ENCODE results near the gene MS4A15.

MS4A15 gene

GRCh38 chr11:60801194-60801593, 44.5 kb downstream of the MS4A15 start:
- ATAC-seq = no peak
- no peak for TF ChIP-seq PATZ1 (CRISPR knock-in tag; IDR thresholded peaks at IDR 0.05; ENCODE audit: borderline replicate concordance)
- no peak for TF ChIP-seq TSHZ2 (CRISPR knock-in tag; IDR thresholded peaks at IDR 0.05)
- TF ChIP-seq POU6F1 (CRISPR knock-in tag; IDR thresholded peaks at IDR 0.05; ENCODE audit: borderline replicate concordance, low read depth) = no peak
- no peak for TF ChIP-seq BACH2 (CRISPR knock-in tag; IDR thresholded peaks at IDR 0.05; ENCODE audit: borderline replicate concordance)
- no peak for TF ChIP-seq RARB (CRISPR knock-in tag; IDR thresholded peaks at IDR 0.05)
- TF ChIP-seq ISL1 (CRISPR knock-in tag; IDR thresholded peaks at IDR 0.05) = no peak
- TF ChIP-seq ARNTL (CRISPR knock-in tag; IDR thresholded peaks at IDR 0.05; ENCODE audit: borderline replicate concordance, low read depth) = no peak
- TF ChIP-seq ZNF8 (CRISPR knock-in tag; IDR thresholded peaks at IDR 0.05) = no peak
- no peak for TF ChIP-seq ESRRG (CRISPR knock-in tag; IDR thresholded peaks at IDR 0.05)
- no peak for TF ChIP-seq CREB5 (CRISPR knock-in tag; IDR thresholded peaks at IDR 0.05; ENCODE audit: low read depth)
- no peak for TF ChIP-seq GLIS3 (CRISPR knock-in tag; IDR thresholded peaks at IDR 0.05)
- no peak for TF ChIP-seq ZNF565 (CRISPR knock-in tag; conservative IDR thresholded peaks at IDR 0.05; ENCODE audit: low read depth)
- TF ChIP-seq CSDC2 (CRISPR knock-in tag; IDR thresholded peaks at IDR 0.05) = no peak
- TF ChIP-seq OSR1 (CRISPR knock-in tag; IDR thresholded peaks at IDR 0.05) = no peak
- TF ChIP-seq ZC3H10 (CRISPR knock-in tag; IDR thresholded peaks at IDR 0.05) = no peak

- TF ChIP-seq BACH2 (CRISPR knock-in tag; IDR thresholded peaks at IDR 0.05; ENCODE audit: borderline replicate concordance) = no peak
- no peak for TF ChIP-seq ISL1 (CRISPR knock-in tag; IDR thresholded peaks at IDR 0.05)
- no peak for TF ChIP-seq ESRRG (CRISPR knock-in tag; IDR thresholded peaks at IDR 0.05)
- TF ChIP-seq OSR1 (CRISPR knock-in tag; IDR thresholded peaks at IDR 0.05) = no peak
- no peak for TF ChIP-seq ZFP3 (CRISPR knock-in tag; IDR thresholded peaks at IDR 0.05)
- no peak for TF ChIP-seq SNAI2 (CRISPR knock-in tag; IDR thresholded peaks at IDR 0.05)
- no peak for TF ChIP-seq ZNF8 (CRISPR knock-in tag; IDR thresholded peaks at IDR 0.05)
- no peak for TF ChIP-seq CSDC2 (CRISPR knock-in tag; IDR thresholded peaks at IDR 0.05)
- no peak for TF ChIP-seq GLIS3 (CRISPR knock-in tag; IDR thresholded peaks at IDR 0.05)
- TF ChIP-seq TSHZ2 (CRISPR knock-in tag; IDR thresholded peaks at IDR 0.05) = no peak
- TF ChIP-seq ZNF70 (CRISPR knock-in tag; IDR thresholded peaks at IDR 0.05) = no peak
- no peak for TF ChIP-seq CREB5 (CRISPR knock-in tag; IDR thresholded peaks at IDR 0.05; ENCODE audit: low read depth)
- TF ChIP-seq POU6F1 (CRISPR knock-in tag; IDR thresholded peaks at IDR 0.05; ENCODE audit: borderline replicate concordance, low read depth) = no peak
- TF ChIP-seq PATZ1 (CRISPR knock-in tag; IDR thresholded peaks at IDR 0.05; ENCODE audit: borderline replicate concordance) = no peak
- TF ChIP-seq RARB (CRISPR knock-in tag; IDR thresholded peaks at IDR 0.05) = no peak
- TF ChIP-seq ZNF565 (CRISPR knock-in tag; conservative IDR thresholded peaks at IDR 0.05; ENCODE audit: low read depth) = no peak
- no peak for TF ChIP-seq ARNTL (CRISPR knock-in tag; IDR thresholded peaks at IDR 0.05; ENCODE audit: borderline replicate concordance, low read depth)
- TF ChIP-seq TOX (CRISPR knock-in tag; IDR thresholded peaks at IDR 0.05; ENCODE audit: borderline replicate concordance) = no peak
- no peak for TF ChIP-seq ZC3H10 (CRISPR knock-in tag; IDR thresholded peaks at IDR 0.05)
- TF ChIP-seq PPARA (CRISPR knock-in tag; IDR thresholded peaks at IDR 0.05; ENCODE audit: borderline replicate concordance) = no peak
- ATAC-seq = no peak
These were observed 46.7 kb downstream of the MS4A15 start for GRCh38 chr11:60803273-60803936.
